Measurements from ENCODE around the gene NABP2. TPM values are rescaled to one million over a fixed set of nuclear protein-coding genes. Genes with fewer than 3 reads are reported as not detected.

Gene NABP2
- total RNA-seq, 1 experiment from 2014 or later: 99.6 TPM

DNA sequence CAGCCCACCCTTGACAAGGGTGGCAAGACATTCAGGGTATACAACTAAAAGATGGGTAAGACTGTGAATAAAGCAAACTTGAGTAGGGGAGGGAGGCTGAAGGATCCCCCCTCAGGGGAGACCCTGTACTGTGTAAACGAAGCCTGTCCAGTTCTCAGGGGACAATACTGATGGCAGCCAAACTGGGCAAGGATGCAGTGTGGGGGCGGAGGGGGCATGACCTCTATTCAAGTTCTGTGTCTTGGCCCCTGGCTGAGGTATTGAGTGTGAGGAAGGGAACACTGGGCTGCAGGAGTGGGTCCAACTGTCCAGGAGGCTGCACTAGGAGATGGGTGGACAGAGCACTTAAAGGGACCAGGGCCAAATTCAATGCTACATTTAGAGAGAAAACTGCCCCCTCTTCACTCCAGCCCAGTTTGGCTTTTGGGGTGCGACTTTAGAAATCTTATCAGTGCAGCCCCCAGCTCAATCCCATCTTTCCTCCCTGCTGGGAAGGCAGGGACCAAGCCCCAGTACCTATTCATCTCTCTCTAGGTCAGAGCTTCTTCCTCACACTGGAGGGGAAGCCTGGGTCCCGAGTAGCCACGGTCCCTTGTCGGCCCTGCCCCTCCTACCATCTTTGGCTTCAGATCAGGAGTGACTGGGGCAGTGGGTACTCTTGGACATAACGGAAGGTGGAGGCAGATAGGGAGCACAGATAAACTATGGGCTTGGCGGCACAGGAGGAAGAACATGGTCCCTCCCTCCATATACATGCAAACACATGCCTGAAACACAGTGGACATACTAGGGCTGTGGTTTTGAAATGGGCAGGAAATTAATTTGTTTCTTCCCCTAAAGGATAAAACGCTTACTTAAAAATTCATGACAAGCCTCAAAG is 17.5 kb downstream of the NABP2 start:
- CTCF ChIA-PET: no interaction called here
- H3K27ac ChIP-seq (ENCODE audit: low read length): no peak overlapping the region
- no peak for TF ChIP-seq REST (IDR thresholded peaks at IDR 0.05; ENCODE audit: insufficient read depth in 1 of 2, low read depth in 2 of 2, low read length in 1 of 2)
- POLR2A ChIA-PET: no interaction called here
- ATAC-seq (no peak), DNase-seq (ENCODE audit: low read depth, low spot score) (no peak)
- no peaks in the 10 kb centered on the region for H3K4me1 ChIP-seq (ENCODE audit: control insufficient read depth, insufficient read depth, low read length)
- peaks cover 10% of the 10 kb centered on the region for H3K36me3 ChIP-seq (ENCODE audit: control insufficient read depth, insufficient read depth, low read length)
- BruUV-seq (replicated peaks): no TSS peak
- intact Hi-C loops (cut with micrococcal nuclease; ENCODE audit: unreplicated experiment): no loop called here
- in situ Hi-C loops (cut with HindIII; ENCODE audit: low pct_unique_long_range_greater_than_20kb, low sequenced_read_pairs): no loop called here
- no peaks in the 10 kb centered on the region for H3K27me3 ChIP-seq (ENCODE audit: control insufficient read depth, insufficient read depth, low read length)
- H3K4me3 ChIP-seq (ENCODE audit: low read depth in 2 of 2, low read length in 2 of 2): no peak overlapping the region
- no peaks in the 10 kb centered on the region for H3K9me3 ChIP-seq (ENCODE audit: control insufficient read depth, insufficient read depth, low read depth, low read length)

GRCh38 chr12:56242986-56243385 is 18.8 kb downstream of the NABP2 start:
- ATAC-seq: no peak
- no peak overlapping the region for H3K27ac ChIP-seq (ENCODE audit: low read length)
- no peaks in the 10 kb centered on the region for H3K27me3 ChIP-seq (ENCODE audit: control insufficient read depth, insufficient read depth, low read length)
- in situ Hi-C loops (cut with HindIII; ENCODE audit: low pct_unique_long_range_greater_than_20kb, low sequenced_read_pairs) (no loop called here), intact Hi-C loops (cut with micrococcal nuclease; ENCODE audit: unreplicated experiment) (no loop called here)
- H3K9me3 ChIP-seq (ENCODE audit: control insufficient read depth, insufficient read depth, low read depth, low read length): no peaks in the 10 kb centered on the region
- BruUV-seq (replicated peaks): no TSS peak
- ChIA-PET POLR2A (interaction anchor here (0.6 kb wide), 1 partner anchor 16 kb away, joined by 7 read pairs; no protein-coding TSS in a partner anchor), CTCF (no interaction called here)
- DNase-seq (ENCODE audit: low read depth, low spot score): no peak
- no peak overlapping the region for H3K4me3 ChIP-seq (ENCODE audit: low read depth in 2 of 2, low read length in 2 of 2)
- peaks cover 10% of the 10 kb centered on the region for H3K36me3 ChIP-seq (ENCODE audit: control insufficient read depth, insufficient read depth, low read length)
- H3K4me1 ChIP-seq (ENCODE audit: control insufficient read depth, insufficient read depth, low read length): no peaks in the 10 kb centered on the region
- TF ChIP-seq CTCF (IDR thresholded peaks at IDR 0.05) (no peak), TCF7L2 (IDR thresholded peaks at IDR 0.05; ENCODE audit: low read depth, low read length) (no peak), POLR2AphosphoS5 (IDR thresholded peaks at IDR 0.05; ENCODE audit: low read depth, low read length) (no peak), REST (IDR thresholded peaks at IDR 0.05; ENCODE audit: insufficient read depth in 1 of 2, low read depth in 2 of 2, low read length in 1 of 2) (no peak), SIN3A (IDR thresholded peaks at IDR 0.05; ENCODE audit: borderline replicate concordance, insufficient read depth, low read depth, low read length) (no peak)

Measured in Panc1 (cell line).